Mucosa of rectum (tissue), 2 donors: Measurements from ENCODE around the gene KRTAP4-9.
"Not testable (repeated sequence)": the region's sequence is repeated elsewhere in the genome, so short reads cannot be mapped to it uniquely, and the experiment has no call there.

ENCODE experiments used
- H3K27ac ChIP-seq, 2 donors: one replicate each; pipeline ENCODE4 v1.7.0; 2013; ENCODE audit warnings: inconsistent platforms in 2 of 2, low read depth in 2 of 2, low read length in 2 of 2
- H3K27me3 ChIP-seq, 2 donors: one replicate each; pipeline ENCODE4 v1.7.0; 2013; ENCODE audit warnings: low read length in 2 of 2; ENCODE audit not compliant: control insufficient read depth in 2 of 2, insufficient read depth in 2 of 2
- H3K36me3 ChIP-seq, 2 donors: one replicate each; pipeline ENCODE4 v1.7.0; 2013; ENCODE audit warnings: low read length in 2 of 2; ENCODE audit not compliant: control insufficient read depth in 2 of 2, insufficient read depth in 2 of 2
- H3K4me1 ChIP-seq, 2 donors: one replicate each; pipeline ENCODE4 v1.7.0; 2013; ENCODE audit warnings: low read length in 2 of 2, mild to moderate bottlenecking in 1 of 2; ENCODE audit not compliant: control insufficient read depth in 2 of 2, insufficient read depth in 2 of 2
- H3K4me3 ChIP-seq, 2 donors: one replicate each; pipeline ENCODE4 v1.7.0; 2013; ENCODE audit warnings: low read length in 2 of 2
- H3K9ac ChIP-seq, 2 donors: one replicate each; pipeline ENCODE4 v1.7.0; 2013; ENCODE audit warnings: low read length in 2 of 2, low read depth in 1 of 2, mild to moderate bottlenecking in 1 of 2
- H3K9me3 ChIP-seq, 2 donors: one replicate each; pipeline ENCODE4 v1.7.0; 2013; ENCODE audit warnings: low read length in 2 of 2; ENCODE audit not compliant: control insufficient read depth in 2 of 2
- donor health status: healthy.
- donor health status: Normal muscosa, but diverticular disease.

KRTAP4-9 gene

GRCh38 chr17:41065829-41066624 is 39.2 kb upstream of the KRTAP4-9 start, which contains the start of gene KRTAP2-4:
Gene KRTAP2-4, minus strand, starts transcription at chr17:41065879. Its CDS starts 34 bp downstream, at chr17:41065845.
- no peak within 1 kb of the TSS for H3K9ac ChIP-seq

GRCh38 chr17:41067281-41067680 is 37.9 kb upstream of the KRTAP4-9 start:
- no peaks in the 10 kb centered on the region for H3K36me3 ChIP-seq
- no peaks in the 10 kb centered on the region for H3K9me3 ChIP-seq

More at GRCh38 chr17:41065829-41066624, 39.2 kb upstream of the KRTAP4-9 start, which contains the start of gene KRTAP2-4:
- Histone ChIP-seq H3K27me3 (peaks cover 0 to 2% of the 10 kb centered on the region in 2 donors), H3K4me3 (no peak within 1 kb of the TSS), H3K36me3 (no peaks in the 10 kb centered on the region), H3K4me1 (no peaks in the 10 kb centered on the region), H3K9me3 (no peaks in the 10 kb centered on the region), H3K27ac (no peak within 1 kb of the TSS)

GRCh38 chr17:41069031-41069430 is 36.2 kb upstream of the KRTAP4-9 start:
- Histone ChIP-seq H3K4me3 (no peak overlapping the region), H3K9ac (no peak overlapping the region), H3K4me1 (no peaks in the 10 kb centered on the region), H3K27me3 (no peaks in the 10 kb centered on the region), H3K9me3 (no peaks in the 10 kb centered on the region), H3K36me3 (no peaks in the 10 kb centered on the region), H3K27ac (no peak overlapping the region)

More at GRCh38 chr17:41067281-41067680, 37.9 kb upstream of the KRTAP4-9 start:
- H3K4me1 ChIP-seq = no peaks in the 10 kb centered on the region
- H3K27me3 ChIP-seq = no peaks in the 10 kb centered on the region
- no peak overlapping the region for H3K4me3 ChIP-seq
- no peak overlapping the region for H3K9ac ChIP-seq
- no peak overlapping the region for H3K27ac ChIP-seq

GRCh38 chr17:41071606-41072360 is 33.4 kb upstream of the KRTAP4-9 start:
- Histone ChIP-seq H3K9me3 (no peaks in the 10 kb centered on the region), H3K27me3 (peaks cover 0 to 3% of the 10 kb centered on the region in 2 donors), H3K36me3 (no peaks in the 10 kb centered on the region), H3K4me3 (no peak overlapping the region), H3K9ac (no peak overlapping the region), H3K4me1 (no peaks in the 10 kb centered on the region), H3K27ac (no peak overlapping the region)

- Histone ChIP-seq H3K9me3 (no peaks in the 10 kb centered on the region), H3K9ac (no peak overlapping the region), H3K4me3 (no peak overlapping the region), H3K4me1 (no peaks in the 10 kb centered on the region), H3K27ac (no peak overlapping the region), H3K36me3 (no peaks in the 10 kb centered on the region), H3K27me3 (peaks cover 3% of the 10 kb centered on the region in 2 donors)
Measured at GRCh38 chr17:41073676-41074075, 31.5 kb upstream of the KRTAP4-9 start.

- Histone ChIP-seq H3K4me1 (no peaks in the 10 kb centered on the region), H3K36me3 (no peaks in the 10 kb centered on the region), H3K9ac (no peak overlapping the region), H3K27me3 (peaks cover 3% of the 10 kb centered on the region in 2 donors), H3K4me3 (no peak overlapping the region), H3K27ac (no peak overlapping the region), H3K9me3 (no peaks in the 10 kb centered on the region)
Measured at GRCh38 chr17:41076788-41077187, 28.4 kb upstream of the KRTAP4-9 start.

- H3K9me3 ChIP-seq = no peaks in the 10 kb centered on the region
- H3K36me3 ChIP-seq = no peaks in the 10 kb centered on the region
- no peak overlapping the region for H3K4me3 ChIP-seq
- H3K27ac ChIP-seq = no peak overlapping the region
- H3K27me3 ChIP-seq = peaks cover 0 to under 1% of the 10 kb centered on the region in 2 donors
- H3K4me1 ChIP-seq = no peaks in the 10 kb centered on the region
- H3K9ac ChIP-seq = no peak overlapping the region
Measured at GRCh38 chr17:41082626-41083025, 22.6 kb upstream of the KRTAP4-9 start.

GRCh38 chr17:41083427-41083826 is 21.8 kb upstream of the KRTAP4-9 start:
- H3K27me3 ChIP-seq, H3K4me1 ChIP-seq, H3K9me3 ChIP-seq, H3K36me3 ChIP-seq, H3K27ac ChIP-seq, H3K9ac ChIP-seq, H3K4me3 ChIP-seq: not testable (repeated sequence)

- H3K27me3 ChIP-seq, H3K36me3 ChIP-seq: not testable (repeated sequence)
Measured at GRCh38 chr17:41084100-41084856, 20.9 kb upstream of the KRTAP4-9 start, which contains the start of gene KRTAP4-7. Gene KRTAP4-7, plus strand, starts transcription at chr17:41084150. Its CDS starts 57 bp downstream, at chr17:41084207.

More at GRCh38 chr17:41084100-41084856, 20.9 kb upstream of the KRTAP4-9 start, which contains the start of gene KRTAP4-7:
- not testable (repeated sequence) for H3K9me3 ChIP-seq, H3K27ac ChIP-seq, H3K9ac ChIP-seq, H3K4me1 ChIP-seq, H3K4me3 ChIP-seq
